Loucy (cell line): ENCODE data around the gene SLC44A1.

Experiments
- H2AFZ ChIP-seq: fragments of 200-600 bp; sonication (generic); 2 replicates; pipeline ENCODE4 v1.6.0; 2016; ENCODE audit warnings: antibody characterized with exemption, mild to moderate bottlenecking, low read length, moderate library complexity
- H3F3A ChIP-seq: fragments of 200-600 bp; 2 replicates; pipeline ENCODE4 v1.6.0; 2016; ENCODE audit warnings: antibody characterized with exemption, low read depth, mild to moderate bottlenecking
- H3K27me3 ChIP-seq: fragments of 200-600 bp; sonication (generic); 2 replicates; pipeline ENCODE4 v1.6.1; 2014; ENCODE audit warnings: low read length, mild to moderate bottlenecking; ENCODE audit not compliant: insufficient read depth, poor library complexity, severe bottlenecking
- H3K36me3 ChIP-seq: fragments of 200-600 bp; sonication (generic); 2 replicates; pipeline ENCODE4 v1.6.1; 2016; ENCODE audit warnings: low read length; ENCODE audit not compliant: insufficient read depth
- H3K4me1 ChIP-seq: fragments of 200-600 bp; sonication (generic); 2 replicates; pipeline ENCODE4 v1.5.1; 2014; ENCODE audit warnings: low read length, mild to moderate bottlenecking; ENCODE audit not compliant: insufficient read depth, poor library complexity, severe bottlenecking
- H3K4me2 ChIP-seq: fragments of 200-600 bp; sonication (generic); 2 replicates; pipeline ENCODE4 v1.6.0; 2014; ENCODE audit warnings: antibody characterized with exemption, low read length, low read depth, mild to moderate bottlenecking; ENCODE audit not compliant: poor library complexity, severe bottlenecking
- H3K4me3 ChIP-seq: fragments of 200-600 bp; sonication (generic); 2 replicates; pipeline ENCODE4 v1.5.1; 2014; ENCODE audit warnings: low read length, mild to moderate bottlenecking, mixed read lengths; ENCODE audit not compliant: poor library complexity, severe bottlenecking
- H3K79me2 ChIP-seq: fragments of 200-600 bp; sonication (generic); 2 replicates; pipeline ENCODE4 v1.6.1; 2014; ENCODE audit warnings: low read length; ENCODE audit not compliant: insufficient read depth
- H3K9ac ChIP-seq: fragments of 200-600 bp; sonication (generic); 2 replicates; pipeline ENCODE4 v1.6.0; 2014; ENCODE audit warnings: mild to moderate bottlenecking, low read depth, low read length, moderate library complexity; ENCODE audit not compliant: poor library complexity, severe bottlenecking
- H3K9me2 ChIP-seq: fragments of 200-600 bp; sonication (generic); replicated peaks from 2 replicates; pipeline ENCODE4 v1.6.1; 2016; ENCODE audit warnings: low read depth, low read length, mixed read lengths
- H3K9me3 ChIP-seq: fragments of 200-600 bp; sonication (generic); 2 replicates; pipeline ENCODE4 v1.6.1; 2014; ENCODE audit warnings: mild to moderate bottlenecking, antibody characterized with exemption, low read length, low read depth; ENCODE audit not compliant: insufficient read depth
- H4K20me1 ChIP-seq: fragments of 200-600 bp; sonication (generic); 2 replicates; pipeline ENCODE4 v1.6.0; 2014; ENCODE audit warnings: antibody characterized with exemption, low read length, mild to moderate bottlenecking; ENCODE audit not compliant: insufficient read depth, poor library complexity, severe bottlenecking
- EZH2phosphoT487 ChIP-seq: fragments of 200-600 bp; IDR thresholded peaks from 2 replicates; pipeline ENCODE4 v1.6.1; 2018; ENCODE audit warnings: antibody characterized with exemption, mild to moderate bottlenecking, moderate library complexity, borderline replicate concordance
- TF ChIP-seq, protein P1 (sequence below): fragments of 200-600 bp; sonication (generic); conservative IDR thresholded peaks from 2 replicates; pipeline ENCODE4 v1.5.1; 2014; ENCODE audit warnings: mild to moderate bottlenecking, antibody characterized with exemption, low read length

Gene SLC44A1

DNA sequence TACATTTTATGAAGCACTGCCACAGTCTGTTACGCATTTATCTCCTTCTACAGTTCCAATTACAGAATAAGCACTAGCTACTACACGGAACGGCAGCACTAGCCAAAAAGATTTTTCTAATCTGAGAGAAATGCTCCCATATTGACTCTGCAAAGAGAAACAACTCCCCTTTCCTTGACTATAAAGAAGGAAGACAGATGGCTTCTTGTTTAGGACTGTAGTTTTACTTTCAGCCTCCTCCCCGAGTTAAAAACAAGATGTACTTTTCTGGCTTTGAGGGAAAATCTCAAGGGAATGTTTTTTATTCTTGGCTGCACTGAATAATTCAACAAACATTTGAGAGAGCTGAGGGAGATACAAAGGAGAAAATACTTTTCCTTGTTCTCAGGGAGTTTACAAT lies 1.9 kb upstream of the SLC44A1 start:
- Histone ChIP-seq H3K4me2 (no peak overlapping the region), H2AFZ (no peak overlapping the region; the same call in 1 of the 2 replicates), H3K36me3 (no peaks in the 10 kb centered on the region), H3K4me3 (no peak overlapping the region), H3K4me1 (peaks cover 30% of the 10 kb centered on the region), H4K20me1 (peaks cover 22% of the 10 kb centered on the region), H3K27me3 (no peaks in the 10 kb centered on the region), H3K9me3 (no peaks in the 10 kb centered on the region), H3F3A (no peaks in the 10 kb centered on the region), H3K9me2 (no peaks in the 10 kb centered on the region), H3K79me2 (peaks cover 35% of the 10 kb centered on the region), H3K9ac (no peak overlapping the region)
- TF ChIP-seq EZH2phosphoT487, result no peak
- TF ChIP-seq, protein P1, sequence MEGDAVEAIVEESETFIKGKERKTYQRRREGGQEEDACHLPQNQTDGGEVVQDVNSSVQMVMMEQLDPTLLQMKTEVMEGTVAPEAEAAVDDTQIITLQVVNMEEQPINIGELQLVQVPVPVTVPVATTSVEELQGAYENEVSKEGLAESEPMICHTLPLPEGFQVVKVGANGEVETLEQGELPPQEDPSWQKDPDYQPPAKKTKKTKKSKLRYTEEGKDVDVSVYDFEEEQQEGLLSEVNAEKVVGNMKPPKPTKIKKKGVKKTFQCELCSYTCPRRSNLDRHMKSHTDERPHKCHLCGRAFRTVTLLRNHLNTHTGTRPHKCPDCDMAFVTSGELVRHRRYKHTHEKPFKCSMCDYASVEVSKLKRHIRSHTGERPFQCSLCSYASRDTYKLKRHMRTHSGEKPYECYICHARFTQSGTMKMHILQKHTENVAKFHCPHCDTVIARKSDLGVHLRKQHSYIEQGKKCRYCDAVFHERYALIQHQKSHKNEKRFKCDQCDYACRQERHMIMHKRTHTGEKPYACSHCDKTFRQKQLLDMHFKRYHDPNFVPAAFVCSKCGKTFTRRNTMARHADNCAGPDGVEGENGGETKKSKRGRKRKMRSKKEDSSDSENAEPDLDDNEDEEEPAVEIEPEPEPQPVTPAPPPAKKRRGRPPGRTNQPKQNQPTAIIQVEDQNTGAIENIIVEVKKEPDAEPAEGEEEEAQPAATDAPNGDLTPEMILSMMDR, result no peak

GRCh38 chr9:105243015-105243686 lies 1.3 kb upstream of the SLC44A1 start:
- H3K36me3 ChIP-seq, result no peaks in the 10 kb centered on the region
- H3K79me2 ChIP-seq, result peaks cover 41% of the 10 kb centered on the region
- H3K4me3 ChIP-seq, result peak overlapping the region; percentile 77
- H2AFZ ChIP-seq, result peak overlapping the region; percentile 96; the same call in 1 of the 2 replicates
- H4K20me1 ChIP-seq, result peaks cover 28% of the 10 kb centered on the region
- TF ChIP-seq, protein P1, result no peak
- no peak for TF ChIP-seq EZH2phosphoT487
- no peaks in the 10 kb centered on the region for H3F3A ChIP-seq
- H3K9me2 ChIP-seq, result no peaks in the 10 kb centered on the region
- H3K9ac ChIP-seq, result peak overlapping the region; percentile 72
- H3K9me3 ChIP-seq, result no peaks in the 10 kb centered on the region
- no peaks in the 10 kb centered on the region for H3K27me3 ChIP-seq
- H3K4me1 ChIP-seq, result peaks cover 36% of the 10 kb centered on the region
- H3K4me2 ChIP-seq, result peak overlapping the region; percentile 80

DNA sequence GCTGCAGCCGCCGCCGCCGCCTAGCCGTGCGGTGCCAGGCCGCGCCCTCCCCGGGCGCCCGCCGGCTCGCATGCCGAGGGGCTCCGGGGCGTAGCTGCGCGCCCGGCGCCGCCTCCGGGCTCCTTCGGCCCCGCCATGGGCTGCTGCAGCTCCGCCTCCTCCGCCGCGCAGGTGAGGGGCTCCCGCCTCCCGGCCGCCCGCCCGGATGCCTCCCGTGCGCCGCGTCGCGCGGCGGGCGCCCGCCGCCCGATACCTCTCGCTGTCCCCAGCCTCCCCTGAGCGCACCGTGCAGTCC lies 230 bp downstream of the SLC44A1 start:
- Histone ChIP-seq H3K4me3 (peak overlapping the region; percentile 77), H4K20me1 (peaks cover 36% of the 10 kb centered on the region), H3K27me3 (no peaks in the 10 kb centered on the region), H3K9me3 (no peaks in the 10 kb centered on the region), H3K4me1 (peaks cover 44% of the 10 kb centered on the region), H3K9ac (peak overlapping the region; percentile 71), H3K36me3 (no peaks in the 10 kb centered on the region), H3F3A (no peaks in the 10 kb centered on the region), H3K9me2 (no peaks in the 10 kb centered on the region), H3K79me2 (peaks cover 56% of the 10 kb centered on the region), H3K4me2 (peak overlapping the region; percentile 76), H2AFZ (peak overlapping the region; percentile 63)
- TF ChIP-seq, protein P1, result no peak
- TF ChIP-seq EZH2phosphoT487, result no peak
